ENCODE measurements around the gene ZFAND5.
A peak's percentile ranks its signal among the peaks of the same experiment; 100 is the strongest.

ZFAND5 gene

GRCh38 chr9:72362680-72363139 is 2.3 kb downstream of the ZFAND5 start:
- DNase-seq = peak in 4 of 6 experiments; percentile 26 to 32 (median 32)

- no peak for DNase-seq
Observed at GRCh38 chr9:72362118-72362531, 2.9 kb downstream of the ZFAND5 start.

GRCh38 chr9:72361217-72361616 is 3.8 kb downstream of the ZFAND5 start:
- no peak for DNase-seq

GRCh38 chr9:72360324-72360723 is 4.7 kb downstream of the ZFAND5 start:
- no peak for DNase-seq

DNA sequence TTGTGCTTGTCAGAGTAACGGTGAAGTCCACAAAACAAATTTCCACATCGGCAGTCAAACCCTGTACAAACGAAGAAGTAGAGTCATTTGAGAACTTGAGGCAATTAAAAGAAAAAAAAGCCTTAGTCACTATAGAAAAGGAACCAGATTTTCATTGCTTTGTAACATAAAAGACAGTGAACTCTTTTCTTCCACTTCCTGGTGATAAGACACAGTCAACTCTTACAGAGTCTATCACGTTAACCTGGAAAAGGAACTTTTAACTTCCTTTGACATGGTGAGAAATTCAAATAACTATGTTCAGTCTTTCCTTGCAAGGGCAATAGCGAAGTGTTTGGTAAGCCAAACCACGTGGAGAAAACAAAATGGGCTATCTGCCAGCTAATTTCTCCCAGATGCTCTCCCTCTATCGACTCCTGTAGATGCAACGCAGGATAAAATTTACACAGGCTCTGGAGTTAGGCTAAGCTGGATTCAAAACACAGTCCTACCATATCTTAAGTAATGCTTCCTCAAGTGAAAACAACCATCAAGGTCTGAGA is 8.9 kb downstream of the ZFAND5 start:
- no peak for DNase-seq

DNA sequence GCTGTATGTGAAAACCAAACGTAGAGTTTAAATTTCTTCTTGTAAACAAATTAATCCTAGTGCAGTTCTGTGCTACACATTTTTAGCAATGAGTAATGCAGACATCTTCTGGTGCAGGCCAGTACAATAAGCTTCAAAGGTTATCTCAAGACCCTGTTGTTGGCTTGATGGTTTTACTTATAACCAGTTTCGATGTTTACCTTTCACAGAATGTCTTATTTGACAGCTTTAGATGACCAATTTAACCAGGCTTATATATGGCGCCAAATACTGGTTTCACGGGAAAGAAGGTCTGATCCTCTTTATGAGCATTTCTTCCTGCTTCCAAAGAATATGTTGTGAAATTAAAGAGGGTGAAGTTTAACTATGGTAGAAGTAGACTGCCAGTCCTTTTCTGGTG is 9.9 kb downstream of the ZFAND5 start:
- no peak for DNase-seq

- peak in 1 of 6 experiments; percentile 5 for DNase-seq
Observed at GRCh38 chr9:72354704-72355103, 10.3 kb downstream of the ZFAND5 start.

DNA sequence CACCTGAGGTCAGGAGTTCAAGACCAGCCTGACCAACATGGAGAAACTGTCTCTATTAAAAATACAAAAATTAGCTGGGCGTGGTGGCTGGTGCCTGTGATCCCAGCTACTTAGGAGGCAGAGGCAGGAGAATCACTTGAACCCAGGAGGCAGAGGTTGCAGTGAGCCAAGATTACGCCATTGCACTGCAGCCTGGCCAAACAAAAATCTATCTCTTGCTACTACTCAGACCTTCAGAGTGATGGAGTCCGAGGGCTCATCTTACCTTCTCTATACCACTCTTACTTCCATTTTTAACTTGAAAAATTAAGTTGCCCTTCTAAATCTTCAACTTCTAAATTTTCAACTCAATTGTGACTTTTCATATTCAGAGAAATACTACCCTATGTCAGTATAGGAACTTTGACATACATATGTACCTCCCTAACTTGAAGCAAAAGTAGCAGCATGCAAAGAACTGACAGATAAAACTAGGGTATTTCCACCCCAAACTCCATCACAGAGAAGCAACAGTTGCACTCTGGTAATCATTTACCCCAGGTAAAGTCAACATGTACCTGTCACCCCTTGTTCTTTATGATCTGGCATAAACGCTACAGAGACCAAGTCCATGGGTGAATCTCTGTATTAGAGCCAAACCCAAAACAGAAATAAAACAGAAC is 11.4 kb downstream of the ZFAND5 start:
- DNase-seq = no peak

GRCh38 chr9:72352911-72353388 is 12.1 kb downstream of the ZFAND5 start:
- DNase-seq = no peak

- DNase-seq = no peak
Observed at GRCh38 chr9:72351538-72352453, 13.2 kb downstream of the ZFAND5 start.

DNA sequence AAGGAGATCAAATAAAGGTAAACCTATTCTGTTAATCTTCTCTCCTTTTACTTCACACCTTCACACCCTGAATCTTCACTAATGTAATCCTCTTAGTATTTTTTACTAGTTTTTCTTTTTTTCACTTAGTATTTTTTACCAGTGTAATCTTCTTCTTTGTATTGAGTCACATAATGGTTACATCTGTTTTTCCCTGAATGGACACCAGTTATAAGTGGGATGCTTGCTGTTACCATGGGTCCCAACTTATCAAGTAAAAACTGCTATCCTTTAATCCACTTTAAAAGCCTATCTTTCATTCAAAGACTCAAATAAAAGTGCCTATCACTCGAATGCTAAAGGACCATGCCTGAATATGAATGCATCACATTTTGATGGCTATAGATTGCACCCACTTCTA is 15.1 kb downstream of the ZFAND5 start:
- DNase-seq = no peak

DNA sequence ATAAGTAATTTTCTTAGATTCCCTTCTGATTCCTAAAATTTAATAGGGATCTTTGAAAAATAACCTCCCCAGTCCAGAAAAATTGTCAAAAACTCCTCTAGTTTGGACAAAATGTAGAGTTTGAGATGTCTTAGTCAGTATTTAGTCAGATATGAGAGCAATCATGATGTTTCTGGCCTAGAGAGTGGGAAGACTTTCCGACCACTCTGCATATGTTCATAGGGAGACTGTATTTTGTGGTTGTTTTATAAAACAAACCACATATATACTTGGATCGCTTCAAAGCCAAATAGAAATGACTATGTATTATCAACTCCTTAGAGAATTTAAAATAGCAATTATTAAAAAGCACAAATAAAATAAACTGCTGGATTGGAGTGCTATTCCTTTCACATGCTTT is 15.8 kb downstream of the ZFAND5 start:
- DNase-seq = no peak

DNA sequence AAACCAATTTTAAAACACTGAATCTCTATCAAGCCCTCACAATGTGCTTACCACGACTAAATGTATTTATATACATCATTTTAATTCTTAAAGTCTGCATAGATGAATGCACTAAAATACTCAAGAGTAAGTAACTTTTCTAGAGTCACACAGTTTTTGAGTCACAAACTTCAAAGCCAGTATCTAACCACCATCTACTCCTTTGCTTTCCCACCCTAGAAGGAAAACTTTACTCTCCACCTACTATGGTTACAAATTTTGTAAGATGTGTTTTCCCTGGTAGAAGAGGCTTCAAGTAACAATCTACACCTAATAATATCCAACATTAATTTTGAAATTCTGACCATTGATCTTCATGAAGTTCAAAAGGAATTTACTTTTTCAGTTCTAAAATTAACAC is 18.7 kb downstream of the ZFAND5 start:
- DNase-seq = no peak

DNA sequence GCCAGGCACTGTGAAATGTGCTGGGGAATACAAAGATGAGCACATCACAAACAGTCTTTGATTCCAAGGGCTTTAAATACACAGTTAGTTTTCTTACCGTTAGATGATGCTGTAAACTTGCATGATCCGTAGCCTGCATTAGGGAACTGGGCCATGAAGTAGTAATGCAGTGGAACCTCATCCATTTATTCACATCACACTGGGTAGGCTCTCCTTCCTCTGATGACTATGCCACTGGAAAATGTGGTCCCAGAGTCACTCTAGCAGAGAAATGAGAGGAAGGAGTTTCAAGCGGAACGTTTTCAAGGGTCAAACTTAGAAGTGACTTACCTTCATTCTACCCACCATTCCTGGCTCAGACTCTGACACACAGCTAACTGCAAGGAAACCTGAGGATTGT is 26.4 kb downstream of the ZFAND5 start:
- DNase-seq = no peak

DNA sequence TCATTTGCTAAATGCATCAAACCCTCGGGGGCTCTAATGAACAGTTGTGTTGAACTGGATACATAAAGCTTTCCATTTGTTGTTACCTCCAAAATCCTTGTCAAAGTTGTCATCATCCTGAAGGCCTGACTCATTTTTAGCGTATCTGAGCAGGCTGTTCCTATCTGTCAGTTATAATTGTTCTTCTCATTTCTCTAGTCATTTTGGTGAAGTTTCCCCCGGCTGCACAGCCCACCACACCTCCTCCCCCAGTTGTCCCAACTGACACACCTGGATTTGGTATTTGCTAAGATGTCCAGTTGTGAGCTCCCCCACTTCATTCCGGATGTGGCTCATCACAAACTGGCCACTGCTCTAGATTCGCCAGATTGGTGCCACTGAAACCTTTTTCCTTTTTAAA is 27.7 kb downstream of the ZFAND5 start:
- no peak for DNase-seq

- DNase-seq = no peak
Observed at GRCh38 chr9:72334658-72335337, 30.2 kb downstream of the ZFAND5 start.

DNA sequence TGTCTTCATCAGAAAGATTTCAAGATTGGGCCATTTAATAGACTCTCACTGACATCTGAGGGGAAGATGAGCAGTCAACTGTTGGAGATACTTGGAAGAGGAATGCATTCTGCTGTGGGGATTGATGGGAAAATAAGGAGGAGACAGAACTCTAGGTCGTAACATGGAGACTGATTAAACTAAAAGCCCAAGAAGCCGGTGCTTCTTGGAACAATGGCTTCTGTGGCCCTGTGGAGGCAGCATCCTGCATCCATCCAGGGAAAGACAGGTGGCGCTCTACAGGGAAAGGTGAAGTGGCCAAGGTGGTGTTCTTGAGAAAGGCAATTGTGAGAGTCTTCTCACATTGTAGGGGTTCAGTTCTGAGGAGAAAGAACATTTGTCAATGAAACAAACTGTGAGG is 31.3 kb downstream of the ZFAND5 start:
- no peak for DNase-seq

DNA sequence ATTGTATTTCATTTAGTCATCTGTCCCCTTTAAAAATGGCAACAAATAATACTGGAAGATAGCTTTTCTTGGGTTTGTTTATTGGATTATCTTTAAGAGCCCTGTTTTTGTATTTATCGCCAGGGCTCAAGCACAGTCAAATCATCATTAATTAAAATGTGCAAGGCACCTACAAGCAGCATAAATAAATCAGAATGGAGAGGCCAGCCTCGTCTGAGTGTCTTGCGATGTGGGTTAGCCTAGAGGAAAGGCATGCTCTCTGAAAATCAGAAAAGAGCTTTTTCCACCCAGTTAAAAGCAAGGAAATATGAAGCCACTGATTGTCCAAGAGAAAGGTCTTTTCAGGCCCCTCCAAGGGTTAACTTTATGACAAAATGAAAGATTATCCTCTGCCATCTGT is 31.8 kb downstream of the ZFAND5 start:
- DNase-seq = no peak

GRCh38 chr9:72332351-72332750 is 32.7 kb downstream of the ZFAND5 start:
- no peak for DNase-seq

GRCh38 chr9:72327631-72328030 is 37.4 kb downstream of the ZFAND5 start:
- DNase-seq = no peak

- DNase-seq = no peak
Observed at GRCh38 chr9:72326641-72327040, 38.4 kb downstream of the ZFAND5 start.

- no peak for DNase-seq
Observed at GRCh38 chr9:72324974-72325373, 40.0 kb downstream of the ZFAND5 start.

GRCh38 chr9:72322678-72323077 is 42.3 kb downstream of the ZFAND5 start:
- no peak for DNase-seq
